Common myeloid progenitor, CD34-positive (primary cell): ENCODE measurements around the gene BRD1.
A peak's percentile ranks its signal among the peaks of the same experiment; 100 is the strongest.

Experiments
- CTCF ChIA-PET: fragments of 350-600 bp; sonication (Branson Sonifier 250); formaldehyde crosslinking; loops from one replicate; lab custom pipeline; 2021; ENCODE audit warnings: antibody characterized with exemption; lab: Charles Lee
- POLR2A ChIA-PET: fragments of 350-600 bp; sonication (Branson Sonifier 250); formaldehyde crosslinking; loops from one replicate; lab custom pipeline; 2021; ENCODE audit warnings: antibody characterized with exemption; lab: Charles Lee
- DNase-seq, 3 donors: peaks; one replicate each; pipeline versions ENCODE4 v3.0.0 to v3.0.0-alpha.2; 2013
- H3K27ac ChIP-seq, 2 experiments: 1 replicate in 1 of 2; 2 replicates in 1 of 2; pipeline ENCODE4 v1.7.0; 2013; ENCODE audit warnings: inconsistent platforms in 2 of 2, low read length in 2 of 2, mild to moderate bottlenecking in 2 of 2, low read depth in 1 of 2, moderate library complexity in 1 of 2; ENCODE audit not compliant: severe bottlenecking in 2 of 2, insufficient read depth in 1 of 2, poor library complexity in 1 of 2
- H3K27me3 ChIP-seq, 5 experiments: replicated peaks in 2 of 5; 1 replicate in 3 of 5; 2 replicates in 2 of 5; pipeline versions ENCODE4 v1.6.1 to v1.7.0; 2013; ENCODE audit warnings: low read length in 4 of 5, mild to moderate bottlenecking in 2 of 5, moderate library complexity in 2 of 5, inconsistent platforms in 1 of 5; ENCODE audit not compliant: insufficient read depth in 5 of 5, control insufficient read depth in 4 of 5
- H3K36me3 ChIP-seq, 4 experiments: 1 replicate in 2 of 4; 2 replicates in 2 of 4; pipeline versions ENCODE4 v1.6.1 to v1.7.0; 2013; ENCODE audit warnings: low read length in 3 of 4, control low read depth in 1 of 4, mild to moderate bottlenecking in 1 of 4; ENCODE audit not compliant: control insufficient read depth in 4 of 4, insufficient read depth in 4 of 4
- H3K4me1 ChIP-seq, 4 experiments: 1 replicate in 3 of 4; 2 replicates in 1 of 4; pipeline versions ENCODE4 v1.6.1 to v1.7.1; 2013; ENCODE audit warnings: low read length in 3 of 4, mild to moderate bottlenecking in 3 of 4, control low read depth in 1 of 4, inconsistent platforms in 1 of 4, moderate library complexity in 1 of 4; ENCODE audit not compliant: control insufficient read depth in 4 of 4, insufficient read depth in 4 of 4; ENCODE audit errors: control extremely low read depth in 1 of 4
- H3K4me3 ChIP-seq, 7 experiments: 1 replicate in 4 of 7; 2 replicates in 3 of 7; pipeline versions ENCODE4 v1.5.1 to v1.7.0; 2013; ENCODE audit warnings: mild to moderate bottlenecking in 7 of 7, low read length in 6 of 7, moderate library complexity in 6 of 7, inconsistent platforms in 2 of 7, low read depth in 2 of 7, control low read depth in 1 of 7; ENCODE audit not compliant: insufficient read depth in 4 of 7, control insufficient read depth in 1 of 7; ENCODE audit errors: extremely low read depth in 1 of 7
- H3K9me3 ChIP-seq, 5 experiments: 1 replicate in 4 of 5; 2 replicates in 1 of 5; pipeline versions ENCODE4 v1.6.1 to v1.7.1; 2013; ENCODE audit warnings: low read length in 4 of 5, mild to moderate bottlenecking in 2 of 5, inconsistent platforms in 1 of 5, low read depth in 1 of 5, moderate library complexity in 1 of 5; ENCODE audit not compliant: control insufficient read depth in 4 of 5, insufficient read depth in 2 of 5; ENCODE audit errors: control extremely low read depth in 1 of 5
- WGBS: methylation state at CpG from one replicate; pipeline ENCODE4 v1.1.5; 2013; ENCODE audit not compliant: insufficient coverage; 5-methylcytosine and 5-hydroxymethylcytosine counted together

The BRD1 gene

DNA sequence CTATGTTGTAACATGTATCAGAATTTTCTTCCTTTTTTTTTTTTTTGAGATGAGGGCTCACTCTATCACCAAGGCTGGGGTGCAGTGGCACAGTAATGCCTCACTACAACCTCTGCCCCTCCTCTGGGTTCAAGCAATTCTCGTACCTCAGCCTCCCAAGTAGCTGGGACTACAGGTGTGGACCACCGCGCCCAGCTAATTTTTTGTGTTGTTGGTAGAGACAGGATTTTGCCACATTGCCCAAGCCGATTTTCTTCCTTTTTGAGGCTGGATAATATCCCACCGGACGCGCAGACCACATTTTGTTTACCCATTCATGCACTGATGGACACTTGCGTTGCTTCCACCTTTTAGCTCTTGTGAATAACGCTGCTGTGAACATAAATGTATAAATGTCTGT, 97.0 kb downstream of the BRD1 start:
- no peak for DNase-seq
- Histone ChIP-seq H3K27ac (no peak overlapping the region), H3K4me3 (no peak overlapping the region), H3K9me3 (no peaks in the 10 kb centered on the region), H3K36me3 (no peaks in the 10 kb centered on the region), H3K27me3 (peaks cover 0 to 6% (median 5%) of the 10 kb centered on the region in 5 experiments), H3K4me1 (peaks cover 5 to 33% (median 29%) of the 10 kb centered on the region in 4 experiments)
- WGBS = 92% methylated on average over 4 of the region's 9 CpGs
- POLR2A ChIA-PET = no interaction called here
- CTCF ChIA-PET = interaction anchor here (1.0 kb wide), 1 partner anchor 39 kb away, joined by 4 read pairs; no protein-coding TSS in a partner anchor

- Histone ChIP-seq H3K9me3 (no peaks in the 10 kb centered on the region), H3K4me1 (peaks cover 5 to 46% (median 39%) of the 10 kb centered on the region in 4 experiments), H3K36me3 (no peaks in the 10 kb centered on the region), H3K27me3 (peaks cover 0 to 15% (median 9%) of the 10 kb centered on the region in 5 experiments), H3K4me3 (peak overlapping the region in 5 of 7 experiments; percentile 22 to 46 (median 44)), H3K27ac (no peak overlapping the region)
- DNase-seq = no peak
- ChIA-PET POLR2A (interaction anchor here (1.2 kb wide), 1 partner anchor 24 kb away, joined by 6 read pairs; no protein-coding TSS in a partner anchor), CTCF (interaction anchor here (0.7 to 1.2 kb wide), 4 partner anchors 19 to 682 kb away, joined by 3 to 4 read pairs (median 3); no protein-coding TSS in a partner anchor)
- 71% methylated on average over 26 of the region's 31 CpGs for WGBS
Measured at GRCh38 chr22:49728570-49729271, 99.0 kb downstream of the BRD1 start.

- ChIA-PET CTCF (interaction anchor here (0.7 to 1.2 kb wide), 3 partner anchors 20 to 682 kb away, joined by 3 read pairs; no protein-coding TSS in a partner anchor), POLR2A (interaction anchor here (0.8 to 1.2 kb wide), 2 partner anchors 9 to 23 kb away, joined by 3 to 6 read pairs; no protein-coding TSS in a partner anchor)
- Histone ChIP-seq H3K4me3 (peak overlapping the region in 4 of 7 experiments; percentile 22 to 46 (median 36)), H3K27ac (no peak overlapping the region), H3K27me3 (peaks cover 0 to 15% (median 9%) of the 10 kb centered on the region in 5 experiments), H3K36me3 (no peaks in the 10 kb centered on the region), H3K4me1 (peaks cover 5 to 46% (median 39%) of the 10 kb centered on the region in 4 experiments), H3K9me3 (no peaks in the 10 kb centered on the region)
- 13% methylated on average over 13 of the region's 16 CpGs for WGBS
- DNase-seq = peak; percentile 53 to 96 (median 95)
Measured at GRCh38 chr22:49727881-49728569, 99.6 kb downstream of the BRD1 start.

GRCh38 chr22:49727191-49727880, 100.3 kb downstream of the BRD1 start:
- DNase-seq = no peak
- Histone ChIP-seq H3K4me3 (peak overlapping the region in 2 of 7 experiments; percentile 46), H3K27ac (no peak overlapping the region), H3K9me3 (no peaks in the 10 kb centered on the region), H3K27me3 (peaks cover 0 to 15% (median 9%) of the 10 kb centered on the region in 5 experiments), H3K4me1 (peaks cover 5 to 46% (median 39%) of the 10 kb centered on the region in 4 experiments), H3K36me3 (no peaks in the 10 kb centered on the region)
- ChIA-PET CTCF (interaction anchor here (1.2 to 1.7 kb wide), 2 partner anchors 681 kb away, joined by 3 to 5 read pairs; no protein-coding TSS in a partner anchor), POLR2A (interaction anchor here (0.8 to 1.2 kb wide), 2 partner anchors 9 to 23 kb away, joined by 3 to 6 read pairs; no protein-coding TSS in a partner anchor)
- 78% methylated on average over 23 of the region's 27 CpGs for WGBS

DNA sequence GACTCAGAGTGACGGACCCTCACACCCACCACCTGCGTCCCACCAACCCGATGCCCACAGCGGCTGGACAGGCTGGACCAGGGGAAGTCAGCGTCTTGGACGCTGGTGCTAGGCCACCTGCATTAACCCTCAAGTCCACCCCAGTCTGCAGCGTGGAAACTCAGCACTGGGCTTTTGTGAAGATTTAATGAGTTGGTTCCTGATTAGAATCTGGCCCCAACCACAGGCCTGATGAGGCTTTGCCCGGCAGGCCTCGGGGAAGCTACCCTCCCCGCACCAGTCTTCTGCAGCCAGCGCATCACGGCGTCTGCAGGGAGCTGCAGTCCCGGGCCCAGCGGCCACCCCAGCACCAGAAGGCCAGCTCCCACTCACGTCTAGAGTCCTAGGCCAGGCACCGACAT, 101.0 kb downstream of the BRD1 start:
- 27% methylated on average over 13 of the region's 17 CpGs for WGBS
- Histone ChIP-seq H3K4me3 (no peak overlapping the region), H3K36me3 (no peaks in the 10 kb centered on the region), H3K9me3 (no peaks in the 10 kb centered on the region), H3K4me1 (peaks cover 5 to 46% (median 39%) of the 10 kb centered on the region in 4 experiments), H3K27me3 (peaks cover 0 to 15% (median 9%) of the 10 kb centered on the region in 5 experiments), H3K27ac (no peak overlapping the region)
- peak in 2 of 3 donors; percentile 47 to 56 for DNase-seq
- CTCF ChIA-PET = interaction anchor here (1.0 to 1.7 kb wide), 5 partner anchors 16 to 680 kb away, joined by 3 to 5 read pairs (median 3); no protein-coding TSS in a partner anchor
- POLR2A ChIA-PET = no interaction called here

- H3K4me1 ChIP-seq = peaks cover 5 to 46% (median 39%) of the 10 kb centered on the region in 4 experiments
- H3K27ac ChIP-seq = no peak overlapping the region
- no peak for DNase-seq
- H3K36me3 ChIP-seq = no peaks in the 10 kb centered on the region
- ChIA-PET CTCF (interaction anchor here (0.7 to 2.1 kb wide), 10 partner anchors 12 to 679 kb away, joined by 3 to 5 read pairs (median 3); no protein-coding TSS in a partner anchor), POLR2A (interaction anchor here (1.0 kb wide), 1 partner anchor 21 kb away, joined by 3 read pairs; no protein-coding TSS in a partner anchor)
- no peaks in the 10 kb centered on the region for H3K9me3 ChIP-seq
- H3K27me3 ChIP-seq = peaks cover 0 to 15% (median 9%) of the 10 kb centered on the region in 5 experiments
- no peak overlapping the region for H3K4me3 ChIP-seq
- WGBS = 97% methylated on average over 8 of the region's 10 CpGs
Measured at GRCh38 chr22:49726022-49726681, 101.5 kb downstream of the BRD1 start.
